MM.1S (cell line): ENCODE data around the gene RIC8A.
A peak's percentile ranks its signal among the peaks of the same experiment; 100 is the strongest.
"Not testable (repeated sequence)": the region's sequence is repeated elsewhere in the genome, so short reads cannot be mapped to it uniquely, and the experiment has no call there.

ENCODE experiments used
- DNase-seq: peaks from one replicate; pipeline ENCODE4 v3.0.0-alpha.2; 2015
- H2AFZ ChIP-seq: fragments of 300-600 bp; sonication (generic); 2 replicates; pipeline ENCODE4 v1.6.0; 2016; ENCODE audit warnings: antibody characterized with exemption, low read length
- H3F3A ChIP-seq: fragments of 300-600 bp; sonication (generic); 2 replicates; pipeline ENCODE4 v1.6.1; 2016; ENCODE audit warnings: mild to moderate bottlenecking, antibody characterized with exemption, low read length, moderate library complexity, mixed read lengths; ENCODE audit not compliant: insufficient read depth
- H3K27ac ChIP-seq: fragments of 300-600 bp; sonication (generic); 2 replicates; pipeline ENCODE4 v1.5.1; 2016; ENCODE audit warnings: mild to moderate bottlenecking, low read length
- H3K27me3 ChIP-seq: fragments of 300-600 bp; sonication (generic); replicated peaks from 2 replicates; pipeline ENCODE4 v1.6.0; 2016; ENCODE audit warnings: low read length; ENCODE audit not compliant: insufficient read depth
- H3K36me3 ChIP-seq: fragments of 300-600 bp; sonication (generic); replicated peaks from 2 replicates; pipeline ENCODE4 v1.6.1; 2016; ENCODE audit warnings: mild to moderate bottlenecking, low read length, mixed read lengths; ENCODE audit not compliant: insufficient read depth
- H3K4me1 ChIP-seq: fragments of 300-600 bp; sonication (generic); 2 replicates; pipeline ENCODE4 v1.6.1; 2016; ENCODE audit warnings: low read length, mixed read lengths
- H3K4me2 ChIP-seq: fragments of 300-600 bp; sonication (generic); 2 replicates; pipeline ENCODE4 v1.6.0; 2016; ENCODE audit warnings: low read depth, low read length
- H3K4me3 ChIP-seq: fragments of 300-600 bp; sonication (generic); 2 replicates; pipeline ENCODE4 v1.5.1; 2016; ENCODE audit warnings: low read length, mixed read lengths
- H3K79me2 ChIP-seq: fragments of 300-600 bp; sonication (generic); 2 replicates; pipeline ENCODE4 v1.6.1; 2016; ENCODE audit warnings: mixed run types, low read length, mixed read lengths
- H3K9ac ChIP-seq: fragments of 300-600 bp; sonication (generic); 2 replicates; pipeline ENCODE4 v1.6.1; 2016; ENCODE audit warnings: low read length, mixed read lengths
- H3K9me2 ChIP-seq: fragments of 300-600 bp; sonication (generic); replicated peaks from 2 replicates; pipeline ENCODE4 v1.6.1; 2016; ENCODE audit warnings: mild to moderate bottlenecking, low read length, mixed read lengths; ENCODE audit not compliant: insufficient read depth
- H3K9me3 ChIP-seq: fragments of 300-600 bp; sonication (generic); replicated peaks from 2 replicates; pipeline ENCODE4 v1.6.1; 2016; ENCODE audit warnings: mild to moderate bottlenecking, low read length, mixed read lengths; ENCODE audit not compliant: insufficient read depth
- H4K20me1 ChIP-seq: fragments of 300-600 bp; sonication (generic); 2 replicates; pipeline ENCODE4 v1.6.1; 2016; ENCODE audit warnings: mild to moderate bottlenecking, low read length, moderate library complexity, mixed read lengths; ENCODE audit not compliant: insufficient read depth
- CTCF ChIP-seq: fragments of 300-600 bp; sonication (generic); IDR thresholded peaks from 2 replicates; pipeline ENCODE4 v1.5.1; 2016; ENCODE audit warnings: antibody characterized with exemption, low read length, mixed read lengths
- EZH2 ChIP-seq: fragments of 300-600 bp; sonication (generic); optimal IDR thresholded peaks from 2 replicates; pipeline ENCODE3; 2017; ENCODE audit warnings: low read depth, mild to moderate bottlenecking, antibody characterized with exemption, low read length, mixed read lengths
- EZH2phosphoT487 ChIP-seq: fragments of 300-600 bp; sonication (generic); IDR thresholded peaks from 2 replicates; pipeline ENCODE4 v1.6.1; 2018; ENCODE audit warnings: antibody characterized with exemption, low read length

The RIC8A gene

GRCh38 chr11:207208-207862 is at the start of gene RIC8A, which contains the start of gene BET1L:
Gene RIC8A (plus strand): TSS chr11:207708. CDS start chr11:208855, 1,147 bp downstream.
Gene BET1L (minus strand): TSS chr11:207399. CDS start chr11:207321, 78 bp downstream.
- Histone ChIP-seq H3F3A (peaks cover 10% of the 10 kb centered on the region), H3K36me3 (peaks cover 9% of the 10 kb centered on the region; the same call in 1 of the 2 replicates), H3K4me2 (peak within 1 kb of the TSS; percentile 97), H3K9me2 (no peaks in the 10 kb centered on the region), H3K27me3 (no peaks in the 10 kb centered on the region), H3K27ac (peak within 1 kb of the TSS; percentile 100), H3K9me3 (no peaks in the 10 kb centered on the region), H4K20me1 (no peaks in the 10 kb centered on the region; the same call in 1 of the 2 replicates), H3K79me2 (peaks cover 61% of the 10 kb centered on the region), H3K4me3 (peak within 1 kb of the TSS; percentile 97), H3K9ac (peak within 1 kb of the TSS; percentile 98), H3K4me1 (peaks cover 16% of the 10 kb centered on the region), H2AFZ (peak within 1 kb of the TSS; percentile 72)
- peak; percentile 97 for DNase-seq
- TF ChIP-seq EZH2 (no peak), CTCF (no peak), EZH2phosphoT487 (no peak)

- not testable (repeated sequence) for H3K4me2 ChIP-seq, DNase-seq, H3K27me3 ChIP-seq, H3K9me2 ChIP-seq, H3K9ac ChIP-seq, H3K27ac ChIP-seq, H3K4me1 ChIP-seq, H4K20me1 ChIP-seq, H3K9me3 ChIP-seq, H3K4me3 ChIP-seq, H3F3A ChIP-seq, H2AFZ ChIP-seq, H3K79me2 ChIP-seq, H3K36me3 ChIP-seq
- peak; percentile 29; the same call in 1 of the 2 replicates for TF ChIP-seq CTCF
Measured at GRCh38 chr11:180242-180641, 27.3 kb upstream of the RIC8A start.

GRCh38 chr11:189200-189783 is 18.2 kb upstream of the RIC8A start:
- H3K4me1 ChIP-seq, H3K9me2 ChIP-seq, DNase-seq, H3K4me2 ChIP-seq, H3K79me2 ChIP-seq, H3K27me3 ChIP-seq, H3K9ac ChIP-seq, H2AFZ ChIP-seq, H3K4me3 ChIP-seq, H3K9me3 ChIP-seq, H3K36me3 ChIP-seq, H3K27ac ChIP-seq, H4K20me1 ChIP-seq, H3F3A ChIP-seq: not testable (repeated sequence)

GRCh38 chr11:189843-190311 is 17.6 kb upstream of the RIC8A start:
- not testable (repeated sequence) for H3F3A ChIP-seq, H3K27ac ChIP-seq, H3K9me3 ChIP-seq, DNase-seq, H3K9me2 ChIP-seq, H3K4me3 ChIP-seq, H3K4me2 ChIP-seq, H3K27me3 ChIP-seq, H2AFZ ChIP-seq, H3K79me2 ChIP-seq, H3K4me1 ChIP-seq, H3K9ac ChIP-seq, H4K20me1 ChIP-seq, H3K36me3 ChIP-seq
- peak; percentile 39 for TF ChIP-seq CTCF

- not testable (repeated sequence) for H3K4me1 ChIP-seq, H3K4me3 ChIP-seq, H3F3A ChIP-seq, H3K9me3 ChIP-seq, H4K20me1 ChIP-seq, H3K27ac ChIP-seq, H3K27me3 ChIP-seq, H3K36me3 ChIP-seq, DNase-seq, H3K79me2 ChIP-seq, H2AFZ ChIP-seq, H3K9me2 ChIP-seq, H3K9ac ChIP-seq, H3K4me2 ChIP-seq
Measured at GRCh38 chr11:190546-190945, 17.0 kb upstream of the RIC8A start.
